Measurements from ENCODE around the gene OSBPL9. TPM values are rescaled to one million over a fixed set of nuclear protein-coding genes. Genes with fewer than 3 reads are reported as not detected.
A peak's percentile ranks its signal among the peaks of the same experiment; 100 is the strongest.

Gene OSBPL9
- total RNA-seq, 4 donors from 2014 or later: 65.8 to 206 (median 136) TPM

- in situ Hi-C loops (cut with MboI; ENCODE audit: low sequenced_read_pairs in 4 of 4): no loop called here
- Histone ChIP-seq H3K9me3 (no peaks in the 10 kb centered on the region), H3K27ac (no peak overlapping the region), H3K27me3 (no peaks in the 10 kb centered on the region), H3K4me3 (no peak overlapping the region), H3K36me3 (no peaks in the 10 kb centered on the region), H3K4me1 (peaks cover 57 to 59% of the 10 kb centered on the region in 2 donors)
- DNase-seq: no peak
- ATAC-seq: no peak
- intact Hi-C loops (cut with DNase I; ENCODE audit: low total_unique reads): no loop called here
- TF ChIP-seq CTCF (IDR thresholded peaks at IDR 0.05 in 4 of 5, conservative IDR thresholded peaks at IDR 0.05 in 1 of 5): no peak
Measured at GRCh38 chr1:51726544-51727225, 109.8 kb downstream of the OSBPL9 start.

- Histone ChIP-seq H3K27ac (no peak overlapping the region), H3K4me1 (peaks cover 64 to 66% of the 10 kb centered on the region in 2 donors), H3K36me3 (no peaks in the 10 kb centered on the region), H3K9me3 (no peaks in the 10 kb centered on the region), H3K27me3 (no peaks in the 10 kb centered on the region), H3K4me3 (no peak overlapping the region)
- no peak for TF ChIP-seq CTCF (IDR thresholded peaks at IDR 0.05 in 4 of 5, conservative IDR thresholded peaks at IDR 0.05 in 1 of 5)
- TF ChIP-seq POLR2A (IDR thresholded peaks at IDR 0.05): no peak
- ATAC-seq (no peak), DNase-seq (no peak)
- intact Hi-C loops (cut with DNase I; ENCODE audit: low total_unique reads): no loop called here
- in situ Hi-C loops (cut with MboI; ENCODE audit: low sequenced_read_pairs in 4 of 4): no loop called here
Measured at GRCh38 chr1:51727366-51727765, 110.5 kb downstream of the OSBPL9 start.

- Histone ChIP-seq H3K27ac (peak overlapping the region in 2 of 4 donors; percentile 59 to 67), H3K4me3 (peak overlapping the region; percentile 45 to 54 (median 50)), H3K4me1 (peaks cover 77 to 79% of the 10 kb centered on the region in 2 donors), H3K36me3 (no peaks in the 10 kb centered on the region), H3K9me3 (no peaks in the 10 kb centered on the region), H3K27me3 (no peaks in the 10 kb centered on the region)
- no peak for TF ChIP-seq CTCF (IDR thresholded peaks at IDR 0.05 in 4 of 5, conservative IDR thresholded peaks at IDR 0.05 in 1 of 5)
- TF ChIP-seq POLR2A (IDR thresholded peaks at IDR 0.05): no peak
- in situ Hi-C loops (cut with MboI; ENCODE audit: low sequenced_read_pairs in 4 of 4): no loop called here
- intact Hi-C loops (cut with DNase I; ENCODE audit: low total_unique reads): no loop called here
- ATAC-seq (no peak), DNase-seq (no peak)
Measured at GRCh38 chr1:51728611-51729155, 111.8 kb downstream of the OSBPL9 start.

GRCh38 chr1:51729156-51729823 lies 112.4 kb downstream of the OSBPL9 start:
- intact Hi-C loops (cut with DNase I; ENCODE audit: low total_unique reads): no loop called here

More at GRCh38 chr1:51729156-51729823, 112.4 kb downstream of the OSBPL9 start:
- in situ Hi-C loops (cut with MboI; ENCODE audit: low sequenced_read_pairs in 4 of 4): no loop called here
- H3K27me3 ChIP-seq: no peaks in the 10 kb centered on the region
- H3K4me1 ChIP-seq: peaks cover 83 to 84% of the 10 kb centered on the region in 2 donors
- peak; percentile 46 to 62 for DNase-seq
- H3K4me3 ChIP-seq: peak overlapping the region; percentile 45 to 54 (median 50)
- peak overlapping the region; percentile 9 to 67 (median 59) for H3K27ac ChIP-seq
- H3K36me3 ChIP-seq: no peaks in the 10 kb centered on the region
- peak in 1 of 2 donors; percentile 25 for ATAC-seq
- no peaks in the 10 kb centered on the region for H3K9me3 ChIP-seq
- TF ChIP-seq CTCF (IDR thresholded peaks at IDR 0.05 in 4 of 5, conservative IDR thresholded peaks at IDR 0.05 in 1 of 5) (no peak), POLR2A (IDR thresholded peaks at IDR 0.05) (no peak)
